H1 (cell line): ENCODE measurements around the gene DTWD1.

Source experiments
- CBX8 ChIP-seq: fragments of 300-800, 300-1000 bp; sonication (generic); IDR thresholded peaks from 2 replicates; pipeline ENCODE4 v1.7.1; 2016; ENCODE audit warnings: low read depth, low read length, borderline replicate concordance
- CEBPB ChIP-seq: IDR thresholded peaks from 2 replicates; pipeline ENCODE4 v1.6.1; 2012; ENCODE audit warnings: low read depth, low read length
- CTCF ChIP-seq, 3 experiments: IDR thresholded peaks; 1 replicate in 2 of 3; 2 replicates in 1 of 3; pipeline versions ENCODE4 v1.5.1 to v1.6.1; 2011; ENCODE audit warnings: low read length in 3 of 3, mild to moderate bottlenecking in 3 of 3, inconsistent platforms in 2 of 3, low read depth in 1 of 3, moderate library complexity in 1 of 3; ENCODE audit not compliant: insufficient read depth in 1 of 3; ENCODE audit errors: control extremely low read depth in 1 of 3
- EZH2 ChIP-seq: fragments of 200-600 bp; sonication (generic); IDR thresholded peaks from 2 replicates; pipeline ENCODE4 v1.7.1; 2012; ENCODE audit warnings: low read depth, mild to moderate bottlenecking, moderate library complexity, low read length, inconsistent platforms; ENCODE audit not compliant: severe bottlenecking
- HDAC2 ChIP-seq, 2 experiments: fragments of 300-600 bp in 1 of 2; sonication (generic) in 1 of 2; IDR thresholded peaks; 2 replicates each; pipeline ENCODE4 v1.6.1; 2011 to 2012; ENCODE audit warnings: low read depth in 2 of 2, low read length in 2 of 2, mild to moderate bottlenecking in 2 of 2, moderate library complexity in 2 of 2, borderline replicate concordance in 1 of 2, inconsistent platforms in 1 of 2
- POLR2A ChIP-seq, 2 experiments: IDR thresholded peaks; 1 replicate in 1 of 2; 2 replicates in 1 of 2; pipeline ENCODE4 v1.6.1; 2011; ENCODE audit warnings: low read depth in 2 of 2, low read length in 2 of 2, mild to moderate bottlenecking in 2 of 2; ENCODE audit errors: control extremely low read depth in 1 of 2
- POLR2AphosphoS5 ChIP-seq: IDR thresholded peaks from 2 replicates; pipeline ENCODE4 v1.6.1; 2011; ENCODE audit warnings: low read depth, low read length
- RNF2 ChIP-seq: fragments of 200-900, 300-1000 bp; sonication (generic); IDR thresholded peaks from 2 replicates; pipeline ENCODE4 v1.7.1; 2016; ENCODE audit warnings: borderline replicate concordance, low read depth, mild to moderate bottlenecking, antibody characterized with exemption, low read length; ENCODE audit not compliant: poor library complexity, severe bottlenecking; ENCODE audit errors: missing control alignments
- RXRA ChIP-seq: IDR thresholded peaks from 2 replicates; pipeline ENCODE4 v1.6.1; 2011; ENCODE audit warnings: low read depth, mild to moderate bottlenecking, low read length, moderate library complexity; ENCODE audit not compliant: insufficient read depth
- SIN3A ChIP-seq, 2 experiments: IDR thresholded peaks in 1 of 2; conservative IDR thresholded peaks in 1 of 2; 2 replicates each; pipeline ENCODE4 v1.6.1; 2011 to 2012; ENCODE audit warnings: low read length in 2 of 2, improper control_type of control experiment in 1 of 2, low read depth in 1 of 2, mild to moderate bottlenecking in 1 of 2
- SIX5 ChIP-seq: IDR thresholded peaks from 2 replicates; pipeline ENCODE4 v1.6.1; 2011; ENCODE audit warnings: mild to moderate bottlenecking, low read depth, low read length
- SP2 ChIP-seq: IDR thresholded peaks from 2 replicates; pipeline ENCODE4 v1.6.1; 2012; ENCODE audit warnings: mild to moderate bottlenecking, low read length, inconsistent platforms
- SP4 ChIP-seq: IDR thresholded peaks from 2 replicates; pipeline ENCODE4 v1.6.1; 2012; ENCODE audit warnings: low read length, inconsistent platforms
- ZNF274 ChIP-seq: IDR thresholded peaks from 2 replicates; pipeline ENCODE4 v1.7.0; 2012; ENCODE audit warnings: low read length, borderline replicate concordance; ENCODE audit errors: extremely low read depth

GRCh38 chr15:49589030-49589429 lies 31.8 kb upstream of the DTWD1 start:
- no peak for TF ChIP-seq CEBPB
- TF ChIP-seq CTCF (IDR thresholded peaks at IDR 0.05; ENCODE audit: control extremely low read depth in 1 of 3, insufficient read depth in 1 of 3, low read depth in 1 of 3, low read length in 3 of 3): no peak
- no peak for TF ChIP-seq POLR2A (IDR thresholded peaks at IDR 0.05; ENCODE audit: control extremely low read depth in 1 of 2, low read depth in 2 of 2, low read length in 2 of 2)
- no peak for TF ChIP-seq CBX8
- no peak for TF ChIP-seq SIN3A (conservative IDR thresholded peaks at IDR 0.05 in 1 of 2, IDR thresholded peaks at IDR 0.05 in 1 of 2; ENCODE audit: low read depth in 1 of 2, low read length in 2 of 2)
- no peak for TF ChIP-seq HDAC2 (IDR thresholded peaks at IDR 0.05; ENCODE audit: borderline replicate concordance in 1 of 2, low read depth in 2 of 2, low read length in 2 of 2)
- no peak for TF ChIP-seq SIX5
- no peak for TF ChIP-seq SP2
- no peak for TF ChIP-seq EZH2
- TF ChIP-seq POLR2AphosphoS5: no peak
- no peak for TF ChIP-seq SP4
- TF ChIP-seq ZNF274: no peak
- TF ChIP-seq RNF2: no peak
- no peak for TF ChIP-seq RXRA
